Skeletal muscle tissue (tissue), 4 donors: ENCODE results near the gene BMPER. TPM values are rescaled to one million over a fixed set of nuclear protein-coding genes. Genes with fewer than 3 reads are reported as not detected.

Experiments used
- H3K27ac ChIP-seq: one replicate; pipeline ENCODE4 v1.7.0; 2013; ENCODE audit warnings: mild to moderate bottlenecking, low read depth, low read length, inconsistent platforms
- H3K27me3 ChIP-seq, 3 donors: one replicate each; pipeline ENCODE4 v1.7.0; 2013; ENCODE audit warnings: low read length in 3 of 3; ENCODE audit not compliant: control insufficient read depth in 3 of 3, insufficient read depth in 3 of 3
- H3K36me3 ChIP-seq, 3 donors: one replicate each; pipeline ENCODE4 v1.7.0; 2013; ENCODE audit warnings: low read length in 3 of 3; ENCODE audit not compliant: control insufficient read depth in 3 of 3, insufficient read depth in 3 of 3
- H3K4me1 ChIP-seq, 3 donors: one replicate each; pipeline ENCODE4 v1.7.0; 2013; ENCODE audit warnings: low read length in 3 of 3, mild to moderate bottlenecking in 3 of 3; ENCODE audit not compliant: control insufficient read depth in 3 of 3, insufficient read depth in 3 of 3
- H3K4me3 ChIP-seq, 3 donors: one replicate each; pipeline ENCODE4 v1.7.0; 2013; ENCODE audit warnings: low read length in 3 of 3
- H3K9ac ChIP-seq, 3 donors: one replicate each; pipeline ENCODE4 v1.7.0; 2013; ENCODE audit warnings: low read length in 3 of 3, mild to moderate bottlenecking in 3 of 3, moderate library complexity in 2 of 3, low read depth in 1 of 3
- H3K9me3 ChIP-seq, 3 donors: one replicate each; pipeline ENCODE4 v1.7.0; 2013; ENCODE audit warnings: low read length in 3 of 3; ENCODE audit not compliant: control insufficient read depth in 3 of 3
- total RNA-seq: library from RNA; depleted of rRNA; stranded (reverse); fragments of >200 nt; gene quantifications from one replicate; pipeline ENCODE4 v1.2.3, GENCODE V29; 2014
- donor health status: Osteomylitis.

BMPER gene
- total RNA-seq, 1 donor from 2014 or later = 9.4 TPM

- H3K9ac ChIP-seq = no peak overlapping the region
- no peaks in the 10 kb centered on the region for H3K27me3 ChIP-seq
- H3K36me3 ChIP-seq = no peaks in the 10 kb centered on the region
- H3K4me3 ChIP-seq = no peak overlapping the region
- H3K4me1 ChIP-seq = no peaks in the 10 kb centered on the region
- no peak overlapping the region for H3K27ac ChIP-seq
- peaks cover 0 to 3% (median 0%) of the 10 kb centered on the region in 3 donors for H3K9me3 ChIP-seq
Observed at GRCh38 chr7:34117573-34117972, 212.2 kb downstream of the BMPER start.

- no peak overlapping the region for H3K27ac ChIP-seq
- no peaks in the 10 kb centered on the region for H3K27me3 ChIP-seq
- peaks cover 0 to 6% (median 4%) of the 10 kb centered on the region in 3 donors for H3K9me3 ChIP-seq
- H3K9ac ChIP-seq = no peak overlapping the region
- H3K4me3 ChIP-seq = no peak overlapping the region
- H3K36me3 ChIP-seq = no peaks in the 10 kb centered on the region
- H3K4me1 ChIP-seq = no peaks in the 10 kb centered on the region
Observed at GRCh38 chr7:34121366-34121765, 216.0 kb downstream of the BMPER start.

GRCh38 chr7:34123316-34123715 is 218.0 kb downstream of the BMPER start:
- Histone ChIP-seq H3K27me3 (no peaks in the 10 kb centered on the region), H3K27ac (no peak overlapping the region), H3K4me3 (no peak overlapping the region), H3K4me1 (no peaks in the 10 kb centered on the region), H3K9me3 (peaks cover 0 to 6% (median 4%) of the 10 kb centered on the region in 3 donors), H3K9ac (no peak overlapping the region), H3K36me3 (no peaks in the 10 kb centered on the region)

GRCh38 chr7:34124765-34125164 is 219.4 kb downstream of the BMPER start:
- no peaks in the 10 kb centered on the region for H3K4me1 ChIP-seq
- no peaks in the 10 kb centered on the region for H3K27me3 ChIP-seq
- no peaks in the 10 kb centered on the region for H3K36me3 ChIP-seq
- H3K9ac ChIP-seq = no peak overlapping the region
- no peak overlapping the region for H3K4me3 ChIP-seq
- no peak overlapping the region for H3K27ac ChIP-seq
- peaks cover 0 to 6% (median 4%) of the 10 kb centered on the region in 3 donors for H3K9me3 ChIP-seq

- Histone ChIP-seq H3K27ac (no peak overlapping the region), H3K36me3 (no peaks in the 10 kb centered on the region), H3K27me3 (no peaks in the 10 kb centered on the region), H3K9me3 (peaks cover 0 to 6% (median 4%) of the 10 kb centered on the region in 3 donors), H3K4me1 (peaks cover 0 to under 1% (median 0%) of the 10 kb centered on the region in 3 donors), H3K9ac (no peak overlapping the region), H3K4me3 (no peak overlapping the region)
Observed at GRCh38 chr7:34128762-34129161, 223.4 kb downstream of the BMPER start.

GRCh38 chr7:34130558-34131295 is 225.4 kb downstream of the BMPER start:
- Histone ChIP-seq H3K9me3 (no peaks in the 10 kb centered on the region), H3K36me3 (no peaks in the 10 kb centered on the region), H3K9ac (no peak overlapping the region), H3K4me3 (no peak overlapping the region), H3K27me3 (no peaks in the 10 kb centered on the region), H3K27ac (no peak overlapping the region), H3K4me1 (peaks cover 0 to 6% (median 3%) of the 10 kb centered on the region in 3 donors)

GRCh38 chr7:34131371-34131770 is 226.0 kb downstream of the BMPER start:
- Histone ChIP-seq H3K27me3 (no peaks in the 10 kb centered on the region), H3K4me3 (no peak overlapping the region), H3K9me3 (no peaks in the 10 kb centered on the region), H3K4me1 (peaks cover 6 to 12% (median 10%) of the 10 kb centered on the region in 3 donors), H3K36me3 (no peaks in the 10 kb centered on the region), H3K9ac (no peak overlapping the region), H3K27ac (no peak overlapping the region)

- no peak overlapping the region for H3K4me3 ChIP-seq
- no peak overlapping the region for H3K27ac ChIP-seq
- no peaks in the 10 kb centered on the region for H3K9me3 ChIP-seq
- H3K4me1 ChIP-seq = peaks cover 15 to 23% (median 21%) of the 10 kb centered on the region in 3 donors
- no peaks in the 10 kb centered on the region for H3K36me3 ChIP-seq
- no peak overlapping the region for H3K9ac ChIP-seq
- no peaks in the 10 kb centered on the region for H3K27me3 ChIP-seq
Observed at GRCh38 chr7:34133356-34133982, 228.1 kb downstream of the BMPER start.

- H3K4me1 ChIP-seq = peaks cover 15 to 23% (median 21%) of the 10 kb centered on the region in 3 donors
- H3K9me3 ChIP-seq = no peaks in the 10 kb centered on the region
- no peak overlapping the region for H3K27ac ChIP-seq
- no peaks in the 10 kb centered on the region for H3K27me3 ChIP-seq
- H3K9ac ChIP-seq = no peak overlapping the region
- H3K36me3 ChIP-seq = no peaks in the 10 kb centered on the region
- no peak overlapping the region for H3K4me3 ChIP-seq
Observed at GRCh38 chr7:34133983-34134782, 228.8 kb downstream of the BMPER start.

GRCh38 chr7:34135924-34136323 is 230.6 kb downstream of the BMPER start:
- H3K4me1 ChIP-seq = peaks cover 15 to 23% (median 21%) of the 10 kb centered on the region in 3 donors
- no peak overlapping the region for H3K27ac ChIP-seq
- H3K4me3 ChIP-seq = no peak overlapping the region
- no peaks in the 10 kb centered on the region for H3K27me3 ChIP-seq
- H3K9me3 ChIP-seq = no peaks in the 10 kb centered on the region
- no peak overlapping the region for H3K9ac ChIP-seq
- no peaks in the 10 kb centered on the region for H3K36me3 ChIP-seq
